GM21367 (cell line): ENCODE data around the gene GRAMD1A.
"Not testable (repeated sequence)": the region's sequence is repeated elsewhere in the genome, so short reads cannot be mapped to it uniquely, and the experiment has no call there.

Experiments
- ATAC-seq: cut with Tn5 transposase; IDR thresholded peaks from one replicate; pipeline ENCODE4 v1.9.1; 2021; ENCODE audit not compliant: unreplicated experiment

GRAMD1A gene

GRCh38 chr19:35000647-35001501 lies 751 bp downstream of the GRAMD1A start:
- ATAC-seq, result no peak

- ATAC-seq, result no peak
Observed at GRCh38 chr19:35002037-35002535, 2.0 kb downstream of the GRAMD1A start.

GRCh38 chr19:35004517-35005255 lies 4.6 kb downstream of the GRAMD1A start:
- no peak for ATAC-seq

GRCh38 chr19:35005256-35005977 lies 5.3 kb downstream of the GRAMD1A start:
- no peak for ATAC-seq

- not testable (repeated sequence) for ATAC-seq
Observed at GRCh38 chr19:35006007-35006341, 5.9 kb downstream of the GRAMD1A start.

- no peak for ATAC-seq
Observed at GRCh38 chr19:35006342-35006998, 6.3 kb downstream of the GRAMD1A start.

GRCh38 chr19:35006999-35007365 lies 6.9 kb downstream of the GRAMD1A start:
- ATAC-seq, result no peak

- not testable (repeated sequence) for ATAC-seq
Observed at GRCh38 chr19:35007427-35007826, 7.3 kb downstream of the GRAMD1A start.

GRCh38 chr19:35008891-35009341 lies 8.8 kb downstream of the GRAMD1A start:
- no peak for ATAC-seq

GRCh38 chr19:35009424-35010415 lies 9.6 kb downstream of the GRAMD1A start:
- ATAC-seq, result no peak

- ATAC-seq, result no peak
Observed at GRCh38 chr19:35011091-35011689, 11.1 kb downstream of the GRAMD1A start.

GRCh38 chr19:35011737-35012682 lies 11.9 kb downstream of the GRAMD1A start:
- ATAC-seq, result no peak

- no peak for ATAC-seq
Observed at GRCh38 chr19:35013041-35013819, 13.1 kb downstream of the GRAMD1A start.

- no peak for ATAC-seq
Observed at GRCh38 chr19:35013820-35014754, 14.0 kb downstream of the GRAMD1A start.

GRCh38 chr19:35014774-35015173 lies 14.7 kb downstream of the GRAMD1A start:
- not testable (repeated sequence) for ATAC-seq

- ATAC-seq, result no peak
Observed at GRCh38 chr19:35015270-35015953, 15.3 kb downstream of the GRAMD1A start.
